ENCODE results near the gene LRRC53.

The LRRC53 gene

GRCh38 chr1:74512170-74512915, at the start of gene LRRC53:
Gene LRRC53, minus strand, starts transcription at chr1:74512611. Its CDS starts 29,262 bp downstream, at chr1:74483349.
- DNase-seq (ENCODE audit: low read depth), result no peak

DNA sequence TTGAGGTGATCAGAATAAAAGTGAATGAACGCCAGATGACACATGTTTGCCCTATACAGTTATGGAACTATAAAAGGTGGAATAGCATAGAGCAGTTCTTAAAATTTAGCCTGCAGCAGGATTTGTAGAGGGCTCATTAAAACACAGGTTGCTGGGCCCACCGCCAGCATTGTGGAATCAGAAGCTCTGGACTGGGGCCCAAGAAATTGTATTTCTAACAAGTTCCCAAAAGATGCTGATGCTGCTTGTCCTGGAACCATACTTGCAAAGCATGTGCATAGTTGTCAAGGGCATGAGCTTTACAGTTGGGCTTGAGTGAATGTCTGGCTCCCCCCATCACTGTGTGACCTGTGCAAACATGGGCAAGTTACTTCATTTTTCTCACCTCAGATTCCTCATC, 37.5 kb upstream of the LRRC53 start:
- no peak for DNase-seq (ENCODE audit: low read depth)

DNA sequence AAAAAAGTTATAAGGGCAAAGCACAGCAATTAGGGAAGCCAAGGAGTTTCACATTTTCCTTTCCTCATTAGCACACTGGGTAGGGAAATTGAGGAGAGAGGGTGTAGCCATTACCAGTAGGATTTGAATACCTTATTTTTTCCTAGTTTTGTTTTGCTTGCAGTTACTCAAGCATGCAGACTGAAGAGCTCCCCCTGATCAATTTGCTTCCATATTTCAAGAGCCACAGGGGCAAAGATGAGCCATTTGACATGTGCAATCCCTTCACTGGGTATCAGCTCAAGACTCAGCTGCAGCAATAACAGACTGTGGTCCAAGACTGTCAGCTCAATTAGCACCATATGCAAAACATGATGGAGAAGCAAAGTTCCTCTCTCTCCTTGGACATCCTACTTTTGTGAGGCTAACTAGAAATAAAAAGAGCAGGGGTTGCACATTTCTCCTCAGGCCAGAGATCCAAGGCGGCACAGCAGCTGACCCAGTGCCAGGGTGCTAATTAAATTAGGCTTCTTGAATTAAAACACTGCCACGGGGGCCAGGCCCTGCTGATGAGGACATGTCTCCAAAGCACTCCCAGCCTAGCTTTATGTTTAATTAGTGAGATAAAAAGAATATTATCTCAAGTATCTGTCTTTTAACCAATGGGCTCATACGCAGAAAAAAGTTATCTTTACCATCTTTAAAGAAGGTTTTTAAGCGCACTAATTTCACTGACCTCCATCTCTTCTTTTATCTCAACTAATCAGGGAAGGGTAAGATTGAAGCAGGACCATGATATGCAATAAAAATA, 36.7 kb upstream of the LRRC53 start:
- no peak for DNase-seq (ENCODE audit: low read depth)

GRCh38 chr1:74545821-74546220, 33.4 kb upstream of the LRRC53 start:
- no peak for DNase-seq (ENCODE audit: low read depth)

DNA sequence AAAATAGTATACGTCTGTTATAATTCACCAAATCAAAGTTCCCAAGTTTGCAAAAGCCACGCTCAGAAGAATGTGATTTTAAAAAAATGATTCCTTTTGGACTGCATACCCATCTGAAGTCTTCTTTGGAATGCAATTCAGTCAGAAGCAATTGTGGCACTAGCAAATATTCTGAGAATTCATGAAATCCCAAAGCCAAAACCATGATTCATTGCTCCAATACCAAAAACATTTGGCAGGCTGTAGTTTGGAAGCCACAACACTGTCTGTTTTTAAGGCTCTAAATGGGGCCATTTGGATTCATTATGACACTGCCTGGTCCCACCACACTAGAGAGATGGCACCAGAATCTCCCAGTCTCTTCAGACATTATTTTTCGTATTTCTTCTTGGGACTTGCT, 21.8 kb upstream of the LRRC53 start:
- no peak for DNase-seq (ENCODE audit: low read depth)

DNA sequence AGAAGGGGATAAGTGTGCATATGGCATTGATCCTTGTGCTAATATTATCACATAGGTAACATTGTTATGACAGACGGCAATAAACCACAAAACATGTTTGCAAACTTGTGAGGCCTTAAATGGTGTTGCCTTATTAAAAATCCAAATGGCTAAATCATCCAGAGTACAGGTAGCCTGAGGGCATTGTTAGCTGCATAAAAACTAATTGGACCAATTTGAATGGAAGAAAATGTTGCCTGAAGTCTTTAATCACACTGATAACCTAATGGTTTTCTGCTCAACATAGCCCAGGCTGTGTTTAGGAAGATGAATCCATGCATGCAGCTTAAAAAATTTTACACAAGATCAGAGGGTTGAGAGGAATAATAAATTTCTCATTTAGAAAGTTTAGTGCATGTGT, 19.4 kb upstream of the LRRC53 start:
- DNase-seq (ENCODE audit: low read depth), result no peak

- no peak for DNase-seq (ENCODE audit: low read depth)
Observed at GRCh38 chr1:74530892-74531291, 18.5 kb upstream of the LRRC53 start.

DNA sequence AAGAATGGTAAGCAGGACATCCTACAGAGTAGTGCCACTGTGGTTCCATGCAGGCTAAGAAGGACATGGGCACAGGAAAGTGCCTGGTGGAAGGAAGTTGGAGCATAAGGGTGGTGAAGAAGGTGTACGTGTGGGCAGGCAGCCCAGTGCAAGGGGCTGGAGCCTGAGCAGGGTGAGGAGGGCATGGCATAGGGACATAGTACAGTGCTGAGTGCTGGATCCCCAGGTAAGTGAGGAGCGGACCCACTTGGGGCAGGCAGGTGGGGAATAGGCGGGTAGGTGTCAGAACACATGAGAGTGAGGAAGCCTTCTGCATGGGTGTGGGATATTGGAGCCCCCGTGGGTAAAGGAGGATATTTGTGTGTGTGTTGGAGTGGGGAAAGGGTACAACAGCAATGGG, 15.7 kb upstream of the LRRC53 start:
- no peak for DNase-seq (ENCODE audit: low read depth)

GRCh38 chr1:74526708-74527107, 14.3 kb upstream of the LRRC53 start:
- DNase-seq (ENCODE audit: low read depth), result no peak

DNA sequence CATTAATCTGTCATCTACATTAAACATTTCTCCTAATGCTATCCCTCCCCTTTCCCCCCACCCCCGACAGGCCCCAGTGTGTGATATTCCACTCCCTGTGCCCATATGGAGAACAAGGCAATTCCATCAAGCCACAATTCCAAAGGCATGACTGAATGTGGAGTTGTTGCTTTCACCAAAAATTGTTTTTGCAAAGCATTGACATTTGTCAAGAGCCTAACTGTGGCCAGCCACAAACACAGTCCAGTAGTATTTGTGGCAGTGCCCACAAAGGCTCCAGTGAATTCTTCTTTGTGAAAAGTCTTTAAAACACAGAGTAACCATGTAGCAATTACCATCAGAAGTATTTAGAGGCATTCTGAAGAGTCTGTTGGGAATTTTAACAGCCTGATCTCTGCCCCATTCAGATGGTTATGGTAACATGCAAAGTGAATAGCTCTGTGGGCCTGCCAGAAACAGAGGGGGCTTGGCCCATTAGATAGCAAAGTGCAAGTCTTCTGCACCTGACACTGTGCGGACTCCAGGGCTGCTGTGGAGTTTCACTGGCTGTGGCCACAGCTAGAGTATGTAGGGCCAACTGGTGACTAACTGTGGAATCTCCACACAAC, 11.6 kb upstream of the LRRC53 start:
- no peak for DNase-seq (ENCODE audit: low read depth)

- no peak for DNase-seq (ENCODE audit: low read depth)
Observed at GRCh38 chr1:74522148-74522547, 9.7 kb upstream of the LRRC53 start.

DNA sequence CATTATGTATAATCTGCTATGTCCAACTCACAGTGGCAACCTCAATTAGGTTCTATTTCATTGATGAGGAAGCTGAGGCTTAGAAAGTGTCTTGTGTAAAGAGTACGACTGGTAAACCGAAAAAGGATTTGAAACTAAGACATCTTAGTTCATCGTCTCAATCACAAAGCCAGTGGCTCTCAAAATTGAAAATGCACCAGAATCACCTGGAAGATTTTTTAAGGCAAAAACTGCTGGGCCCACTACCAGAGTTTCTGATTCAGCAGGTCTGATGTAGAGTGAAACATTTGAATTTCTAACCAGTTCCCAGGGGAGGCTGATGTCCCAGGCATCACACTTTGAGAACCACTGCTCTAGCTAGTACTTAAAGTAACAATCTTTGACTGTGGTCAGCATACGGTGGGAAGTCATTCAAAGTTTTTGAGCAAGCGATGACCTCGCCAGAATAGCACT, 5.2 kb upstream of the LRRC53 start:
- DNase-seq (ENCODE audit: low read depth), result no peak

DNA sequence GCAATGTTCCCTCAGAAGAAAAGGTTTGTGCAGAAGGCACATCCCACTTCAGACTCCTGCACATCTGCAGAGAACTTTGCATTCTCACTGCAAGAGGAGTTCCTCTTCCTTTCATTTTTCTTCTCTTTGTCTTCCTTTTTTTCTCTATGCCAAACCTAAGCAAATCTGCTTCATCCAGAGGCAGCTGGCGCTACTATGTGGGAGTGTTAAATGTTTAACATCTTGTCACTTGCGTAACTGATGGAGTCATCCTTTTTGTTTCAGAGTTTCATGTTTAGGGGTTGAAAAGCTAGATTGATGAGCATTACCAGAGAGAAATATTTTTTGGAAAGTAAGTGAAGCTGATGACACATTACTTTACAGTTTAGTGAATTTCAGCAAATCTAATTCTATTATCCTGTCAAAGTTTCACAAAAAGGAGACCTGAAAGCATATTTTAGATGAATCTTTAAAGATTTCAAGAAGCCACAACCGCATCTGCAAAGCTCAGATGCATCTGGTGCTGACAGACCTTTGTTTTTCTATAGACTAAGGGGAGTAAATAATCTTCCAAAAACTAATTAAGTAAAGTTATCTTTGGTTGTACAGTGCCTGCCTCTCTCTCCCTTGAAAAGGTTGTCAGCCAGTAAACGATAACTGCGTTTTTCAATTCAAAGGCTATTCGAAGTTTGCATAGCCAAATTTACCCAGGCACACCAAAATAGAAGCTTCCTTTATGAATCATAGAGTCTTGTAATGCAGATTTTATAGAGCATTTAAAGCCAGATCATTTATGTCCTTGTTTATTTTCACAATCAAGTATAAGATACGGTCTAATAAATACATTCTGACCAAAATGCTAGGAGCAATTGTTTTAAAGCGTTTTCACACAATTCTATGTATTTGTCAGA, 1.2 kb upstream of the LRRC53 start:
- no peak for DNase-seq (ENCODE audit: low read depth)

DNA sequence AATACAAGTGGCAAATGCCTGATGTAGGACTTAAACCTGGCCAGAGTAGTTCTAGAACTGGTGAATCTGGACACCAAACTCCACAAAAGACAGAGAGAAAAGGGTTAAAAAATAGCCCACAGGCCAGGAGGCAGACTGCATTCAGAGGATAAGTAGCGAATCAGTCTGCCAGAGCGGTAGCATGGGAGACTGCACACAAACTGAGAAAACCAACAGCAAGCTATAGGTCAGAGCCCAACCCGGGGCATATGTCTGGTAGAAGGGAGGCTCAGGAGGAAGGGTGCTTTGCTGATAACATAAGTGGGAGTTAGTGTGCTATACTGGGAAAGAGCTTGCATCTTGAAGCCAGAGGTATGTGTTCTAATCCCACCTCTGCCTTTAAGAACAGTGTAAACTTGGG, 4.0 kb downstream of the LRRC53 start:
- DNase-seq (ENCODE audit: low read depth), result no peak

DNA sequence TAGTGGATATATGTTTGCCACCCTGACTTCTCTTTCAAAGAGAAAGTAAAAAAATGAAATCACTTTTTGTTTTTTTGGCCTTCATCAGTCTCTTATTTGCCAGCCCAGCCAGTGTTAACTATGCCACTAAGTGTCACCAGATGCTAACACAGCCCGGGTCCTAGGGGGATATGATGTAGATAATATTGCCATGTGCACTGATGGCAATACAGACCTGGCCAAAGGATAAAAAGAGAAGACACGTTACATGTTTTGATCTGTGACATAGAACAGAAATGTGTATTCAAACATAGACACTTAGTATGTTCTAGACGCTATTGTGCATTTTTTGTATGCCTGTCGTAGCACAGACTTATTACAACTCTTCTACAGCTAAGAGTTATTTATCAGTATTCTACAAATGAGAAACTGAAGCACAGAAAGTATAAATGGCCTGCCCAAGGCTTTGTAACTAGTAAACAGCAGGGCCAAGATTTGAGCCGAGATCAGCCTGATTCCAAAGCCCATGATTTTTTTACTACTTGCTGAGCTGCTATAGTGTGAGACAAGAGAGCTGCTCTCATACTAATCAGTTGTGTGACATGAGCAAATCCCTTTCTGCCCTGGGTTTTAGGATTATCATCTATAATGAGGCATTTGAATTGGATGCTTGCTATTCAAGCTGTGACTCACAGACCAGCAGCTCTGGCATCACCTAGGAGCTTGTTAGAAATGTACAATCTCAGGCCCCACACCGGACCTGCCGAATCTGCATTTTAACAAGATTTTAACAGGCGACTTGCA, 6.3 kb downstream of the LRRC53 start:
- no peak for DNase-seq (ENCODE audit: low read depth)

DNA sequence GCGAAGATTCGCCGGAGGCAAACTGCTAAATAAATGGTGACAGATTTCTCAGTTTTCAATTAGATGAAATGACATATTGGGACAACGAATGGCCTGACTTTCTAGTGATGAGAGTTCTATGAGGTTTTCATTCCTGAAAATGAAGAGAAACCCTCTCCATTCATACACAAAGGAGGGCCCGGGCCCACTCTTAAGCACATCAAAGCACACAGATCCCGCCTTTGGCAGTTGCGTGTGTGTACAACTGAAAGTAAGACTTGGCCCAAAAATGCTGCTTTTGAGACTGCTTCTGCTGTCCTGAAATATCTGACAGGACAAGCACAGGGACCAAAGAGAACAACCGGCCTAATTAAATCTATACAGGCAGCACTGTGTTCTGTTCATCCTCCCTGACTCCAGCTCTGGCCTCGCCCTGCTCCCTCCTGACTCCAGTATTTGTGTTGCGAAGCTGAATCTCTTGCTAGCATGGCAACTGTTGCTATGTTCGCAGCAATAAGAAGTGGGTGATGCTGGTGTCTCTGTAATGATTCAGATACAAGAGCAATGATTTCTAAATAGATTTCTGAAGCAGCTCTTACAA, 7.4 kb downstream of the LRRC53 start:
- no peak for DNase-seq (ENCODE audit: low read depth)

- DNase-seq (ENCODE audit: low read depth), result no peak
Observed at GRCh38 chr1:74504125-74504932, 8.1 kb downstream of the LRRC53 start.

- no peak for DNase-seq (ENCODE audit: low read depth)
Observed at GRCh38 chr1:74502858-74503257, 9.6 kb downstream of the LRRC53 start.

DNA sequence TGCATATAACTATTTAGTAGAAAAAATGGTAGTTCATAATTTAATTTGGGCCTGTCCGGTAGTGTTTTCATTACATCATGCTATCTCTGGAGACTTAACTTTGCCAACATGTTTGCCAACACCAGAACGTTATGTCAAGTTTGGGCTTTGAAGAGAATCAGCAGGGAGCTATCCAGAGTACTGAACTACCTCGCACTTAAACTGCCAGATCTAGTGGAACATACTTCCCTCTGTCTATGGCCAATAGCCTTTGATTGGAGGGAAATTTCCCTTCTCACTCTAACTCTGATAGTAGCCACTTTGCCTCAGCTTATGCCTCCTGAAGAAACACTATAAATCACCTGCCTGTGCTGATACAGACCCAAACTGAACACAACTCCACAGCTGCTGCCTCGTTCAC, 10.0 kb downstream of the LRRC53 start:
- no peak for DNase-seq (ENCODE audit: low read depth)

- DNase-seq (ENCODE audit: low read depth), result no peak
Observed at GRCh38 chr1:74498901-74499300, 13.5 kb downstream of the LRRC53 start.

Data from T-helper 22 cell (primary cell).